Activated CD8-positive, alpha-beta memory T cell treated with anti-CD3 and anti-CD28 coated beads for 48 hours (primary cell): ENCODE measurements around the gene FBXW7.

Source experiments
- DNase-seq, 3 experiments: peaks; one replicate each; pipeline ENCODE4 v3.0.0-alpha.2; 2020; ENCODE audit warnings: low read depth in 2 of 3, low spot score in 2 of 3

FBXW7 gene, protein sequence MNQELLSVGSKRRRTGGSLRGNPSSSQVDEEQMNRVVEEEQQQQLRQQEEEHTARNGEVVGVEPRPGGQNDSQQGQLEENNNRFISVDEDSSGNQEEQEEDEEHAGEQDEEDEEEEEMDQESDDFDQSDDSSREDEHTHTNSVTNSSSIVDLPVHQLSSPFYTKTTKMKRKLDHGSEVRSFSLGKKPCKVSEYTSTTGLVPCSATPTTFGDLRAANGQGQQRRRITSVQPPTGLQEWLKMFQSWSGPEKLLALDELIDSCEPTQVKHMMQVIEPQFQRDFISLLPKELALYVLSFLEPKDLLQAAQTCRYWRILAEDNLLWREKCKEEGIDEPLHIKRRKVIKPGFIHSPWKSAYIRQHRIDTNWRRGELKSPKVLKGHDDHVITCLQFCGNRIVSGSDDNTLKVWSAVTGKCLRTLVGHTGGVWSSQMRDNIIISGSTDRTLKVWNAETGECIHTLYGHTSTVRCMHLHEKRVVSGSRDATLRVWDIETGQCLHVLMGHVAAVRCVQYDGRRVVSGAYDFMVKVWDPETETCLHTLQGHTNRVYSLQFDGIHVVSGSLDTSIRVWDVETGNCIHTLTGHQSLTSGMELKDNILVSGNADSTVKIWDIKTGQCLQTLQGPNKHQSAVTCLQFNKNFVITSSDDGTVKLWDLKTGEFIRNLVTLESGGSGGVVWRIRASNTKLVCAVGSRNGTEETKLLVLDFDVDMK

DNA sequence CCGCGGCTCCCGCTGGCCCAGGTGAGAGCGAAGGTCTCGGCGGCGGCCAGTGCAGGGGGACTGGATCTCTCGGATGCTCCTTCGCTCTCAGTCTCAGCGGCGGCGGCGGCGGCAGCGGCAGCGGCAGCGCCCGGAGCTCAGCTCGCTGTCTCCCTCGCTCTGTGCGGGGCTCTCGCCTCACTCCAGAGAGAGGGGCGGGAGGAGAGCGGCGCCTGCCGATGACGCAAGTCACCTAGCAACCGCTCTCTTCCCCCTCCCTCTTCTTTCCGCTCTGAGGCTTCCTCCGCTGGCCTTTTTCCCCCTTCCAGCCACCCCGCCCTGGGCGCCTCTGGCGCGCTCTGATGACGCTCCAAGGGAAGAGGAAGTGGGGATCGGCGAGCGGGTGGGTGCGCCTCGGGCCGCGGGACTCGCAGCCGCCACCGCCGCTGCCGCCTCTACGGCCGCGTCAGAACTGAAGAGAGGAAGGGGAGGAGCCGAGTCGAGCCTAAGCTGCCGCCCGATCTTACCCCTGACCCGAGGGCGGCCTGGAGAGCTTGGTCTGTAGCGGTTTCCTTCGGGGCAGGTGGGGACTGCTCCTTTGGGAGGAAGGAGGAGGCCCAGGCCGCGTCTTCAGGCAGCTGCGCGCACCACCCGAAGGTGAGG lies at the start of gene FBXW7:
FBXW7 (minus strand) TSS at position 190 of the 642 bp plus-strand sequence. CDS start 124,289 bp downstream, outside the sequence.
- DNase-seq = peak; percentile 98 to 99 (median 98)

DNA sequence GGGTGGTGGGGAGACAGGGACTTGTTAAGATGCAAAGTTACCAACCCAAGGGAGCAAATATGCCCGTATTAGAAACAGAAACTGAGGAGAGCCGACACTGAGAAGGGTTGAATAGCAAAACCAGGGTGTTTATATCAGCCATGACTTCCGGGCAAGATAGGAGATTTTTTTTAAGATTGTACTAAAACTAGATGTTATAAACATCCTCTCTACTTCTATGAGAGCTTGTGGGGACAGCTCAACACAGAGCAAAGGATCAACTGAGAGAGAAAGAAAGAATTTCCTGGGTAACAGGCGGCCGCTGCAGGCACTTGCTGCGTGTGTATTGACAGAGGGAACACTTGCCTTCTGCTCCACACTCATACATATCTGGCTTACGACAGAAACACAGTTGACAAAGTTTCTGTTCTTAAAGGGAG lies 49.1 kb upstream of the FBXW7 start:
- DNase-seq = no peak

DNA sequence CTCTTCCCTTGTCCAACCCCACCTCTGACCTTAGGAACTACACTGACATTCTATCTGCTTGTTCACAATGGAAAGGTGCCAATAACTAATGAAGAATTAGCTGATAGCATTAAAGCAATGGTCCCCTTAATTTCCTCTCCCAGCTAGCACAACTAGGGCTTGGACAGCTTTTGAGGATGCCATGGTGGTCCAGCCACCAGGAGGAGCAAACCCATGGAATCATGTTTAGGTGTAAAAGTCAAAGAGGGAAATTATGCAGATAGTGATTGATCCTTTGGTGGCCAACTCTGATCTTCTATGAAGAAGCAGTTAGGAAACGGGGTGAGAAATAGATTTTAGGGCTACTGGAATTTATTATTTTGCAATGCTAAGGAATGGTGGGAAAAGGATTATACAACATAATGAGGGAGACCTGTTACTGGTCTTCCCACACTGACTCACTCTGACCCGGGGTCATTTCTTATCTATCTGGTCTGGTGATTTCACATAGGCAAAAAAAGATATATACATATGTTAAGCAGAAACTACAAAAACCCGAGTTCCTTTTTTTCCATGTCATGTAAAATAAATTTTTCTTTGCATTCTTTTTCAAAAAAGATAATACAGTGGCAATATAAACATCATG lies 45.8 kb upstream of the FBXW7 start:
- no peak for DNase-seq

DNA sequence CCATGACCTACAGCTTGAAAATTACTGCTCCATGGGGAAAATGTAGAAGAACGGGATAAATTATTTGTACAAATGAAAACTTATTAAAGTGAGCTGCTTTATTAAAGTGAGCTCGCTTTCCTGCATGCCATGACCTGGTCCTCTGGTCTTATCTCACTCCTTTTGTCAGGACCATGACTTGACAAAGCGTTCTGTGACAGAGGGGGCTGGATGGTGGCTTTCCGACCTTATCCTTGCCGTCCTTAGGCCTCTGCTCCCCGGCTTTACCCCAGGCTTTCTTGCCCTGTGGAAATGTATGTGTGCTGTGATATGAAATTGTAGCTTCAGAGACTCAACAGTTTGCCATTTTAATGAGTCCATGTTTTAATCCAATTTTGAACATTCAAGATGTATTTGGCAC lies 44.0 kb upstream of the FBXW7 start:
- no peak for DNase-seq

DNA sequence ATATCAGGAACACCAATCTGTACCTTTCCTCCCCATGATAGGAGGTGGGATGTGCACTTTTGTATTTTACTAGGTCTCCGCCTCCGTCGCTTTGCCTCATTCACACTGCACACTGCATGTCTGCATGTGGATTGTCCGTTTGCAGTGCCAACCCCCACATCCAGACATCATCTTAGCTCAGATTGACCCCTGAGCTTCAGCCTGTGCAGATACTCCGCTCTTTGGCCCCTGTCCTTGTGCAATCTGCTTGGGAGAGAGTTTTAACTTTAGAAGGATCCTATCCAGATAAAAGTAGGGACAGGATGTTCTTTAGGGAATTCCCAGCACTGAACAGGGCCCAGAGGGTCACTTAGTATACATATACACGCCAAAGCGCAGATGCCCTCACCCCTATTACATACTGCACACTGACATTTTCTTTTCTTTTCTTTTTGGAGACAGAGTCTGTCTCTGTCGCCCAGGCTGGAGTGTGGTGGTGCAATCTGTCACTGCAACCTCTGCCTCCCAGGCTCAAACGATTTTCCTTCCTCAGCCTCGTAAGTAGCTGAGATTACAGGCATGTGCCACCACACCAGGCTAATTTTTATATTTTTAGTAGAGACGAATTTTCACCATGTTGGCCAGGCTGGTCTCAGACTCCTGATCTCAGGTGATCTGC lies 43.3 kb upstream of the FBXW7 start:
- no peak for DNase-seq

DNA sequence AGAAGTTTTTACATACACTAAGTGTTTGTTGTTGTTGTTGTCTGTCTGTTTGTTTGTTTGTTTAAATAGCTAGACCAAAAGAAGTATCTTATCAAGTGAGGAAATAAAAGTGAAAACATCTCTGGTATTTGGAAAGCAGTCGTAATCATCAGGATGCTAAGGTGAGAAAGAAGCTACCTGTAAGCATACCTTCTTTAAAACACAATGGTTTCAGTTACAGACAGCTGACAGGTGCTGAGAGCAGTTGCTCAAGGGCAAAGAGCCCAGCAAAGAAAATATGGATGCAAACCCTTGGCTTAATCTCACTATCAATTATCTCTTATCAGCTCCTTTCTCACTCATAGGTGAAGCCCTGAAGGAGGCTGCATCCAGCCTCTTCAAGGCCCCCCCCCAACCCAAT lies 42.8 kb upstream of the FBXW7 start:
- DNase-seq = no peak

DNA sequence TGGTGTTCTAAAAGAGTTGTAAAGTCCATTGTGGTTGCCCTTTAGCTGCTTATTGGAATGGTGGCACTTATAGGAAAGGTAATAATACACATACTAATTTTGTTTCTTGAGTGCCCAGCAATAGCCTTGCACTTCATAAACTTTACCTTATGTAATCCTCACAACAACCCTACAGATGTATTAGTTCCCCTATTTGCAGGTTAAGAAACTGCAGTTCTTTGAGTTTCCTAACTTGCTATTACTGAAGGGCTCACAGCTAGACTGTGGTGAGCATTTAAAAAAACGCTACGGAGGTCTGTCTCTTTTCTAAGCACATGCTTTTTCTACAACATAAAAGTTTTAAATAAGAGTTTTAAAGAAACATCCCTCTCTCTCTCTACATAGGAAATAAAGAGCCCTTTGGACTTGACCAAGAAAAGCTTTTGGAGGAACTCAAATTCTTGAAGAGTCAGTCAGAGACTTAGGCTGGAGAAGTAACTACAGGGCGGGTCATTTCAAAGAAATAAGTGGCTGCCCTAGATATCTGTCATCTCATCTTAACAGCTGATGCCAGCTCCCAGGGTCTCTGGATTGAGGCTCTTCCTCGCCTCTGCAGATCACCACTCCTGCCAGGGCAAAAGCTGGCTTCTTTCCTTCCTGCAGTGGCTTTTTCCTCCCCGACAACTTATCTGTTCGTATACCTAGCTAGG lies 42.0 kb upstream of the FBXW7 start:
- no peak for DNase-seq

DNA sequence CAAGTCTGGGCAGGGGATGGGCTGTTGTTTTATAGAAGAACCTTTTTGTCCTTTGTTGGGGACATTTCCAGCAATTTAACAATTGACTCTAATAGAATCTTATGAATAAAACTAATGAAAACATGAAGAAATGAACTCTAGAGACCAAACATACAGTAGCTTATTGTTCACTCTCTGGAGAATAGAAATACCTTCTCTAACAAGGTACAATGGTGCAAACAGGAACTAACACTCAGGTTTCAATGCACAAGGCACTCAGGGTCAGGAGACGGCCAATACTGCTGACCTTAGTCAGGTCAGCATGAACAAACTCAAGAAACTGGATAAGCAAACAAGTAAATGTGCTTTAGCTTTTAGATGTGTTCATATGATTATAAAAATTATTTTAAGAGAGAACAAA lies 39.6 kb upstream of the FBXW7 start:
- no peak for DNase-seq

DNA sequence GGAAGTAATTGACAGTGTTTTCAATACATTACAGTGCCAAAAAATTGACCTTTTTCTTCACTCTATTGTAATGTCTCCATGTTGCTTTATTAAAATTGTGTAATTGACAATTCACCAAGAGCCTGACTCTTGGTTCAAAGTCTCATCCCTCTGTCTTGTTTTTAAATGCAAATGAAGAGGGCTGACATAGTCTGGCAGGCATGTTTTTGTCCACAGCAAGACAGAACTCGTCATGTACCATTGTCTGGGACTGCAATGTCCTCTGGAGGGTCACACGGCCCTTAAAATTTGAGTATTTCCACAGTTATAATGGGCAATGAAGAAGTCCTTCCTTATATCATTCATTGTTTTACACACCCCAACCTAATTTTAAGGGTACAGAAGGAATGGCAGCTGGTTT lies 38.0 kb upstream of the FBXW7 start:
- no peak for DNase-seq

DNA sequence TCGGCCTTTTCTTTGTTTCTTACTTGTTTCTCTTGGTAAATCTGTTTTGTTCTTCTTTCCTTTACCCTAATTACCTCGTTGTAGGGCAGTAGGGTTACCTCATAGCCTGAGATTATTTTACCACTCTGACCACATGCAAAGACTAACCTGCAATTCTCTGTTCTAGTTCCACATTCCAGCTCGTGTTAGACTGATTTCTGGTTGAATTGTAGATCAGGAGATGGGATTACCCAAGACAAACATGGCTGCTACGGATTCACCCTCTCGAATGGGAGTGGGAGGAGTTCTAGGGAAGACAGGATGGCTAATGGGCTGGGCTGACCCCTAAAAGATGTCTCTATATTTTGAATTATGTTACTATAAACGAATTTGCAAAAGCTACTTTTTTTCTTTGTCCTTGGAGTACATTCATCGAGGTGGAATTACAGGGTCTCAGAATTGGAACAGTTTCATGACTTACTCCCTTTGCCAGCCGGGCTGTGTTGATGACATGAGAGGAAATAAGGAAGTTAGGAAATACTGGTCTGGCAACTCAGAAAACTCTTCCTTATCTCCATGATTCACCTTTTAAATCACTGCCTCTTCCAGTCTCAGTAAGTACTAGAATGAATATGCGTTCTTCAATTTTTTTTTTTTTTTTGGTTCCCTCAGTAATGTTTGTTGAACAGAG lies 36.7 kb upstream of the FBXW7 start:
- DNase-seq = no peak

DNA sequence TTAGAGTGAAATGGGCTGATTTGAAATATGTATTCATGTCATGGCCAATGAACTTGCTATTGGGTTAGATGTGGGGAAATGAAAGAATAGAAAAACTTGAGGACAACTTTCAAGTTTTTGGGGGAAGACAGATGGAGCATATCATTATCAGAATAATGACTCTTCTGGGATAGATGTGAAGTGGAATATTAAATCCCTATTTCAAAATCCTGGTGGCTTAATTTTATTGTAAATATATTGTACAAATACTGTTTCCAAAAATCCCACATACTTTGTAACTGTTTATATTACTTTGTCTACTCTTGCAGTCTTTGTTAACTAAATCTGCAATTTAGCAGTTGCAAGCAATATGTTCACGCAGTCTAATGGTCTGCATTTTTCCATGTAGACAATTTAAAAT lies 35.9 kb upstream of the FBXW7 start:
- DNase-seq = no peak

DNA sequence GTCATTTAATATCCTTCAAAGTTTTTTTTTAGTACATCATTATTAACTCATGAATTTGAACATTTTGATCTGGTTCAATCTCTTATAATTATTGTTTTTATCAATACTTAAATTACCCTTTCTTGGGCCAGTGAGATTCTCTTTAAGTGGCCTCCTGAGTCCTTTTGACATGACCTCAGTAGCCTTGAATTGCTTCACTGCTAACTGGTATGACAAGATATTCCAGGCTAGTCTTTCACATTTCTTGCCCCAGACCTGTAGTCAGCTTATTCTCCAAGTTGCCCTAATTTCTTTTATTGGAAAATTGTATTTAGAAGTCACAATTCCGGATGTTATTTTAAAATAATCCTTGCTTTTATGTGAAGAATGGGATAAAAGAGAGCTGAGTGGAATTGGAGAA lies 35.4 kb upstream of the FBXW7 start:
- DNase-seq = no peak

DNA sequence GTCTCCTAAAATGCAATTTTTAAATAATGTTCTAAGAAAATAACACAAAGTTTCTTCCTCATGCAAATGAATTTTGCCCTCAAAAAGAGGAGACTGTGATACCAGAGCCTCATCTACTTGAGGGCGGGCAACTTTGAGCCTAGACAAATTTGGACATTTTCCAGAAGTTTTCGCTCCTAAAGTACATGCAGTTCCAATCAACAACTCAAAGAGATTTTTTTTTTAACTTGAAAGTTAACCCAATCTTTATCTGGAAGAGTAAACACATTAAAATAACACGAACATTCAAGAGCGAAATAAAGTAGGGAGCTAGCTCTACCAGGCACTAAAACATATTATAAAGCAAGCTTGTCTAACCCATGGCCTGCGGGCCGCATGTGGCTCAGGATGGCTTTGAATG lies 29.4 kb upstream of the FBXW7 start:
- DNase-seq = no peak

DNA sequence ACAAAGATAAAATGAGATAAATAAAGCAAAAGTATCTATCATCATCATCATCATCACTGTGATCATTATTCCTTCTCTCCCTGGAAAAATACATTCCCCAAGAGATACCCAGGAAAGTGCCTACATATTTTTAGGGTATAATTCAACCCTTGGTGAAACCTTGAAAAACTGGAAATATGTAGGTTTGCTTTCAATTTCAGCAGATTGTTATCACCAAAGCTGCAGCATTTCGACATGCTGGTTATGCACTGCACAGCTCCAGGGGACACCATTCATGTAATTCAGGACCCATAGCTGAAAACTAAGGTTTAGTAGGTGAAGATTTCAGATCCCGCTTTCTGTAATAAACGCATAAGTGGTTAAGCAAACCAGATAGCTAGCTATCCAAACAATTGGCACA lies 28.4 kb upstream of the FBXW7 start:
- no peak for DNase-seq

DNA sequence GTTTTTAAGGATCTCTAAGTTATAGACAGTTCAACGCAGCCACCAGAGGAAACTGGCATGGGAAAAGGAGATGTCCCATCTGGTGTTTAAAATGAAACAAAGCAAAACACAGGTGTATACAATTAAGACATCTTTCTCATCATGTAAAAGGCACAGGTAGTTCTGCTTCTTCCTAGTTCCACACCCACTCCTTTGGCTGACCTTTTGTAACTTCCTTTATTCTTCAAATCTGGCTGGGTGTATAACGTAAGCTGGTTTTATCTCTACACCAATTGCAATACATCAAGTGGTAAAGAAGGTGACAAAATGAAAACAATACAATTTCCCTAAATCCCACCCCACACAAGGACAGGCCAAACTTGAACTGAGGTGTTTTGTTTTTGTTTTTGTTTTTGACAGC lies 27.3 kb upstream of the FBXW7 start:
- DNase-seq = no peak

DNA sequence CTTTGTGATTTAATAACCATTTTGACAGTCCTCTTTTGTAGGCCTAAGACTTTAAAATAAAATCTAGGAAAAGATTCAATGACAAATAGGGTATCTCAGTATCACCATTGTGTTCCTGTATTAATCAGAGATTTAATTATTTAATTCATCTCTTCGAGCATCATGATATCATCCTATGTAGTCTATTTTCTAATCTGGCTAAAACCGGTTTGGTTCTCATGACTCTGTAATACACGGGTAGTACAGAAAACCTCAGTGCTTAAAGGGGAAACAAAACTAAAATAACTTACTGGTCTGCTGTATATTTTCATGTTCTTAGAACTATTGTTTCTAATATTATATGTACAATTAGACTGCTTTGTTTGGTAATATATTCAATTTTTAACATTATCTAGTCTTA lies 23.7 kb upstream of the FBXW7 start:
- no peak for DNase-seq

DNA sequence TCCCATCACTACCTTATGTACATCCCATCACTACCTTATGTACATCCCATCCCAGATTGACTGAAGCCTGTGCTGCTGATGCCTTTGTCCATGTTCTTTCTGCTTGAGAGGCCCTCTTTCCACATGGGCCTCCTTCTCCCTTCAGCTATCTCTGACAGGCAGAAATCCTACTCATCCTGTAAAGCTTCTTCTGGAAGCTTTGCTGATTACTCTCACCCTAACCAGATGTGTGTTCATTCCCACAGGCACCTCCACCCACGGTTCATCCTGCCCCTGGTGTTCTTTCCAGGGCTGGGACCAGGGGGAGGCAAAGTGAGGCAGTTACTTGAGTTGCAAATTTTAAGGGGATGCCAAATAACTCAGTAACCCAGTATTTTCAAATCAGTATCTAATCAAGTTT lies 22.5 kb upstream of the FBXW7 start:
- no peak for DNase-seq

DNA sequence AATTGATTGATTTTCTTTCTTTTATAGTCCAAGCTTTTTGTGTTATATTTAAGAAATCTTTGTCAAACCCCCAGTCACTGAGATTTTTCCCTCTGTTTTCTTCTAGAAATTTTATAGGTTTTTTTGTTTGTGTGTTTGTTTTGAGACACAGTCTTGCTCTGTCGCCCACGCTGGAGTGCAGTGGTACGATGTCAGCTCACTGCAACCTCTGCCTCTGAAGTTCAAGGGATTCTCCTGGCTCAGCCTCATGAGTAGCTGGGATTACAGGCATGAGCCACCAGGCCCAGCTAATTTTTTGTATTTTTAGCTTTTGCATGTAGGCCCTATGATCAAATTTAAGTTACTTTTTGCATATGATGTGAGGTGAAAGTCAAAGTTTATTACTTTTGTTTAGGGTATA lies 20.9 kb upstream of the FBXW7 start:
- no peak for DNase-seq

DNA sequence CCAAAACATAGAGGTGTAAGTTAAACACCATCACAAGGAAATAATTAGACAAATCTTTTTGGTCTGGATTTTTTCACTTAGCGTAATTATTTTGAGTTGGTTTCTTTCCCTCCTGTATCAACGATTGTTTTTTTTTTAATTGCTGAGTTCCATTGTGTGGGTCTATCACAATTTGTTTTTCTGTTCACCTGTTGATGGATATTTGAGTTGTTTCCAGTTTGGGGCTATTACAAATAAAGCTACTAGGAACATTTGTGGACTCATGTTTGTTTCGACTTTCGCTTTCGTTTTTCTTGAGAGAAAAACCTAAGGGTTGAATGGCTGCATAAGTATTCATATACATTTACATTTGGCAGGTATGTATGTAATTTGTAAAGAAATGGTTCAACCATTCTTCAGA lies 20.4 kb upstream of the FBXW7 start:
- DNase-seq = no peak

DNA sequence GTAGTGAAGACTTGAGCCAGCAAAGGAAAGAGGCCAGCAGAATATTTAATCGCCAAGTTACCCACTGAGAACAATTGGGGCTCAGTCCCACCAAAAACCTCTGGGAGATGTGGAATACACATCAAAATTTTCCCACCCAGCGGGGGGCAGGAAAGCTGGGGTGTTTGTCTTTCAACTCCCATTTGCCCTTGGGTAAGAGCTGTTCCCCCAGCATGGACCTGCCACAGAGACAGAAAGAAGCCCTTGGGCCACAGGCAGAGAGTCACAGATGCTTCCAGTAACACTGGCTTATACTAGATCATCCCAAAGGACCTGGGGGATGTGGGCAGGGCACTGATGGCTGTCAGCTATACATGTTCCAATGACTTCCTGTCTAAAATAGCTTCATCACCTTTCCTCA lies 18.9 kb upstream of the FBXW7 start:
- no peak for DNase-seq
